MM.1S (cell line): Measurements from ENCODE around the gene ZNF844.
"Not testable (repeated sequence)": the region's sequence is repeated elsewhere in the genome, so short reads cannot be mapped to it uniquely, and the experiment has no call there.

Source experiments
- DNase-seq: peaks from one replicate; pipeline ENCODE4 v3.0.0-alpha.2; 2015
- H2AFZ ChIP-seq: fragments of 300-600 bp; sonication (generic); 2 replicates; pipeline ENCODE4 v1.6.0; 2016; ENCODE audit warnings: antibody characterized with exemption, low read length
- H3F3A ChIP-seq: fragments of 300-600 bp; sonication (generic); 2 replicates; pipeline ENCODE4 v1.6.1; 2016; ENCODE audit warnings: mild to moderate bottlenecking, antibody characterized with exemption, low read length, moderate library complexity, mixed read lengths; ENCODE audit not compliant: insufficient read depth
- H3K27ac ChIP-seq: fragments of 300-600 bp; sonication (generic); 2 replicates; pipeline ENCODE4 v1.5.1; 2016; ENCODE audit warnings: mild to moderate bottlenecking, low read length
- H3K27me3 ChIP-seq: fragments of 300-600 bp; sonication (generic); replicated peaks from 2 replicates; pipeline ENCODE4 v1.6.0; 2016; ENCODE audit warnings: low read length; ENCODE audit not compliant: insufficient read depth
- H3K36me3 ChIP-seq: fragments of 300-600 bp; sonication (generic); replicated peaks from 2 replicates; pipeline ENCODE4 v1.6.1; 2016; ENCODE audit warnings: mild to moderate bottlenecking, low read length, mixed read lengths; ENCODE audit not compliant: insufficient read depth
- H3K4me1 ChIP-seq: fragments of 300-600 bp; sonication (generic); 2 replicates; pipeline ENCODE4 v1.6.1; 2016; ENCODE audit warnings: low read length, mixed read lengths
- H3K4me2 ChIP-seq: fragments of 300-600 bp; sonication (generic); 2 replicates; pipeline ENCODE4 v1.6.0; 2016; ENCODE audit warnings: low read depth, low read length
- H3K4me3 ChIP-seq: fragments of 300-600 bp; sonication (generic); 2 replicates; pipeline ENCODE4 v1.5.1; 2016; ENCODE audit warnings: low read length, mixed read lengths
- H3K79me2 ChIP-seq: fragments of 300-600 bp; sonication (generic); 2 replicates; pipeline ENCODE4 v1.6.1; 2016; ENCODE audit warnings: mixed run types, low read length, mixed read lengths
- H3K9ac ChIP-seq: fragments of 300-600 bp; sonication (generic); 2 replicates; pipeline ENCODE4 v1.6.1; 2016; ENCODE audit warnings: low read length, mixed read lengths
- H3K9me2 ChIP-seq: fragments of 300-600 bp; sonication (generic); replicated peaks from 2 replicates; pipeline ENCODE4 v1.6.1; 2016; ENCODE audit warnings: mild to moderate bottlenecking, low read length, mixed read lengths; ENCODE audit not compliant: insufficient read depth
- H3K9me3 ChIP-seq: fragments of 300-600 bp; sonication (generic); replicated peaks from 2 replicates; pipeline ENCODE4 v1.6.1; 2016; ENCODE audit warnings: mild to moderate bottlenecking, low read length, mixed read lengths; ENCODE audit not compliant: insufficient read depth
- H4K20me1 ChIP-seq: fragments of 300-600 bp; sonication (generic); 2 replicates; pipeline ENCODE4 v1.6.1; 2016; ENCODE audit warnings: mild to moderate bottlenecking, low read length, moderate library complexity, mixed read lengths; ENCODE audit not compliant: insufficient read depth
- EZH2 ChIP-seq: fragments of 300-600 bp; sonication (generic); optimal IDR thresholded peaks from 2 replicates; pipeline ENCODE3; 2017; ENCODE audit warnings: low read depth, mild to moderate bottlenecking, antibody characterized with exemption, low read length, mixed read lengths
- EZH2phosphoT487 ChIP-seq: fragments of 300-600 bp; sonication (generic); IDR thresholded peaks from 2 replicates; pipeline ENCODE4 v1.6.1; 2018; ENCODE audit warnings: antibody characterized with exemption, low read length
- TF ChIP-seq, protein P1 (sequence below): fragments of 300-600 bp; sonication (generic); IDR thresholded peaks from 2 replicates; pipeline ENCODE4 v1.5.1; 2016; ENCODE audit warnings: antibody characterized with exemption, low read length, mixed read lengths

Gene ZNF844

DNA sequence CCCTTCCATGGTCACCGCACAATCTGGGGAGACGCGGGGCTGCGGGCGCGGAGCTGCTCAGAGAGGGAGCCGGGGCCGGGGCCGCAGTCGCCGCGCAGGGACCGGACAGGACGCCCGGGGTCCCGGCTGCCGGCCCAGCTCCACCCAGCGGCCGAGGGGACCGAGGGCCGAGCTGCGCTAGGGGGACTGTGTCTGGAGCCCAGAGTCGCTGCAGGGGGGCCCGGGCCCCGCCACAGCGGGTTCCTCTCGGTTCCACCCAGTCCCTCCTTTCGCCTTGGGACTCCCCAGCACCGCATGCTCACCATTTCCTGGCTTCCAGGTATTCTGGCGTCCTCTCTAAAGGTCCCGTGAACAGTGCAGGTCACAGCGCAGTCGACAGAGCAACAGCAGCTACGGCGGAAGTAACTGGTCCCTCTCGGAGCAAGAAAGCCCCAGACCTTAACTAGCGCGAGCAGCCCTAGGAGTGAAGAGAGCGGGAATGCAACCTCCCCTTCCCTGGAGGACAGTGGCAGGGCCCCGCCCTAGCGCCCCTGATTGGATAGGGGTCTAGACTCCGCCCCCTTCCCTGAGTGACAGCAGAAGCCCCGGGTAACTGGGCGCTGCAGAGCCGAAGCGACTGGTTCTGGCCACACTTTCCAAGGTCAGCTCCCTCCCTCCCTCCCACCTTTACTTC, 11.9 kb upstream of the ZNF844 start, which contains the start of gene ZNF878:
Gene ZNF878 (minus strand): TSS at position 465 of the 673 bp plus-strand sequence. CDS start 160 bp downstream, at position 305.
- Histone ChIP-seq H3K4me1 (no peaks in the 10 kb centered on the region), H3K9ac (no peak within 1 kb of the TSS), H3K4me2 (peak within 1 kb of the TSS; percentile 44; the same call in 1 of the 2 replicates), H2AFZ (peak within 1 kb of the TSS; percentile 30; the same call in 1 of the 2 replicates), H3K79me2 (no peaks in the 10 kb centered on the region), H3K36me3 (no peaks in the 10 kb centered on the region), H3K4me3 (peak within 1 kb of the TSS; percentile 42), H3K27ac (no peak within 1 kb of the TSS), H3K27me3 (no peaks in the 10 kb centered on the region), H3F3A (no peaks in the 10 kb centered on the region), H4K20me1 (no peaks in the 10 kb centered on the region), H3K9me3 (no peaks in the 10 kb centered on the region), H3K9me2 (no peaks in the 10 kb centered on the region)
- no peak for TF ChIP-seq EZH2
- no peak for TF ChIP-seq EZH2phosphoT487
- TF ChIP-seq, protein P1, sequence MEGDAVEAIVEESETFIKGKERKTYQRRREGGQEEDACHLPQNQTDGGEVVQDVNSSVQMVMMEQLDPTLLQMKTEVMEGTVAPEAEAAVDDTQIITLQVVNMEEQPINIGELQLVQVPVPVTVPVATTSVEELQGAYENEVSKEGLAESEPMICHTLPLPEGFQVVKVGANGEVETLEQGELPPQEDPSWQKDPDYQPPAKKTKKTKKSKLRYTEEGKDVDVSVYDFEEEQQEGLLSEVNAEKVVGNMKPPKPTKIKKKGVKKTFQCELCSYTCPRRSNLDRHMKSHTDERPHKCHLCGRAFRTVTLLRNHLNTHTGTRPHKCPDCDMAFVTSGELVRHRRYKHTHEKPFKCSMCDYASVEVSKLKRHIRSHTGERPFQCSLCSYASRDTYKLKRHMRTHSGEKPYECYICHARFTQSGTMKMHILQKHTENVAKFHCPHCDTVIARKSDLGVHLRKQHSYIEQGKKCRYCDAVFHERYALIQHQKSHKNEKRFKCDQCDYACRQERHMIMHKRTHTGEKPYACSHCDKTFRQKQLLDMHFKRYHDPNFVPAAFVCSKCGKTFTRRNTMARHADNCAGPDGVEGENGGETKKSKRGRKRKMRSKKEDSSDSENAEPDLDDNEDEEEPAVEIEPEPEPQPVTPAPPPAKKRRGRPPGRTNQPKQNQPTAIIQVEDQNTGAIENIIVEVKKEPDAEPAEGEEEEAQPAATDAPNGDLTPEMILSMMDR, result no peak
- no peak for DNase-seq

DNA sequence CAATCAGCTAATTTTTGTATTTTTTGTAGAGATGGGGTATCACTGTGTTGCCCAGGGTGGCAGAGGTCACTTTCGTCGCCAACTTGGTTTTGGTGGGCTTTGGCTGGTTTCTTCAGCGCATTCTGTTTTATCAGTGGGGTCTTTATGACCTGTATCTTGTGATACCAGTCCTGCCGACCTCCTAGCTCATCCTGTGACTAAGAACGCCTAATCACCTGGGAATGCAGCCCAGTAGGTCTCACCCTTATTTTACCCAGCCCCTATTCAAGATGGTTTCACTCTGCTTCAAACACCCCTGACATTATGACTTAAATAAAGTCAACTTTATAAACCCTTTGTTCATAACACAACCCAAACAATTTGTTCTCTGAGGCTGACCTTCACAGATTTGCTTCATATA, 8.7 kb upstream of the ZNF844 start:
- Histone ChIP-seq H3K27ac (no peak overlapping the region), H3K4me3 (no peak overlapping the region), H3K36me3 (no peaks in the 10 kb centered on the region), H4K20me1 (no peaks in the 10 kb centered on the region), H3K9ac (no peak overlapping the region), H2AFZ (no peak overlapping the region), H3K4me2 (no peak overlapping the region), H3K9me3 (no peaks in the 10 kb centered on the region), H3K79me2 (no peaks in the 10 kb centered on the region), H3F3A (no peaks in the 10 kb centered on the region), H3K4me1 (no peaks in the 10 kb centered on the region), H3K27me3 (no peaks in the 10 kb centered on the region), H3K9me2 (no peaks in the 10 kb centered on the region)
- no peak for DNase-seq
- TF ChIP-seq EZH2phosphoT487, result no peak

DNA sequence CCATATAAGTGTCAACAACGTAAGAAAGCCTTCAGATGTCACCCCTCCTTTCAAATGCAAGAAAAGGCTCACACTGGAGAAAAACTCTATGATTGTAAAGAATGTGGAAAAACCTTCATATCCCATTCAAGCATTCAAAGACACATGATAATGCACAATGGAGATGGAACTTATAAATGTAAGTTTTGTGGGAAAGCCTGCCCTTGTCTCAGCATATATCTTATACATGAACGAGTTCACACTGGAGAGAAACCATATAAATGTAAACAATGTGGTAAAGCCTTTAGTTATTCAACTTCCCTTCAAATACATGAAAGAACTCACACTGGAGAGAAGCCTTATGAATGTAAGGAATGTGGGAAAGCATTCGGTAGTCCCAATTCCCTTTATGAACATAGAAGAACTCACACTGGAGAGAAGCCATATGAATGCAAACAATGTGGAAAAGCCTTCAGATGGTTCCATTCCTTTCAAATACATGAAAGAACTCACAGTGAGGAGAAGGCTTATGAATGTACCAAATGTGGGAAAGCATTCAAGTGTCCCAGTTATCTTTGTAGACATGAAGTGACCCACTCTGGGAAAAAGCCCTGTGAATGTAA, 11.1 kb downstream of the ZNF844 start:
- Histone ChIP-seq H3K36me3 (no peaks in the 10 kb centered on the region), H3F3A (no peaks in the 10 kb centered on the region), H3K4me1 (no peaks in the 10 kb centered on the region), H3K79me2 (no peaks in the 10 kb centered on the region), H2AFZ (no peak overlapping the region), H3K9me2 (no peaks in the 10 kb centered on the region), H3K27ac (no peak overlapping the region), H3K9ac (no peak overlapping the region), H3K27me3 (no peaks in the 10 kb centered on the region), H3K4me2 (no peak overlapping the region), H3K4me3 (no peak overlapping the region), H4K20me1 (no peaks in the 10 kb centered on the region), H3K9me3 (no peaks in the 10 kb centered on the region)
- TF ChIP-seq EZH2phosphoT487 (no peak), EZH2 (no peak)
- TF ChIP-seq, protein P1, result no peak
- DNase-seq, result no peak

DNA sequence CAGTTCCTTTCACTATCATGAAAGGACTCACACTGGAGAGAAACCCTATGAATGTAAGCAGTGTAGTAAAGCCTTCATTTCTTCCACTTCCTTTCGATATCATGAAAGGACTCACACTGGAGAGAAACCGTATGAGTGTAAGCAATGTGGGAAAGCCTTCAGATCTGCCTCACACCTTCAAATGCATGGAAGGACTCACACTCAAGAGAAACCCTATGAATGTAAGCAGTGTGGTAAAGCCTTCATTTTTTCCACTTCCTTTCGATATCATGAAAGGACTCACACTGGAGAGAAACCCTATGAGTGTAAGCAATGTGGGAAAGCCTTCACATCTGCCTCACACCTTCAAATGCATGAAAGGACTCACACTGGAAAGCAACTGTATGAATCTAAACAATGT, 11.8 kb downstream of the ZNF844 start:
- not testable (repeated sequence) for H3K4me2 ChIP-seq, H3K9ac ChIP-seq, H3K27ac ChIP-seq, H2AFZ ChIP-seq, H3K36me3 ChIP-seq, H3K79me2 ChIP-seq, H3F3A ChIP-seq, DNase-seq, H3K9me2 ChIP-seq, H3K4me1 ChIP-seq, H3K27me3 ChIP-seq, H4K20me1 ChIP-seq, H3K9me3 ChIP-seq, H3K4me3 ChIP-seq
